K562 (cell line): ENCODE measurements around the gene SYCP2. TPM values are rescaled to one million over a fixed set of nuclear protein-coding genes. Genes with fewer than 3 reads are reported as not detected.
A peak's percentile ranks its signal among the peaks of the same experiment; 100 is the strongest.

Experiments
- CBX1 ChIP-seq: sonication (generic); IDR thresholded peaks from 2 replicates; pipeline ENCODE4 v1.6.1; 2016; ENCODE audit warnings: antibody characterized with exemption, low read depth, mild to moderate bottlenecking
- EZH2 ChIP-seq: IDR thresholded peaks from 2 replicates; pipeline ENCODE4 v1.6.1; 2012; ENCODE audit warnings: low read depth, mild to moderate bottlenecking, inconsistent platforms, low read length, borderline replicate concordance
- HNRNPLL ChIP-seq: fragments of 200-400 bp; formaldehyde crosslinking; IDR thresholded peaks from 2 replicates; pipeline ENCODE4 v1.6.1; 2017; ENCODE audit warnings: low read length, low read depth, mild to moderate bottlenecking; ENCODE audit not compliant: poor library complexity, severe bottlenecking
- L3MBTL2 ChIP-seq: fragments of 450-650 bp; IDR thresholded peaks from 2 replicates; pipeline ENCODE4 v1.6.1; 2016; ENCODE audit warnings: mild to moderate bottlenecking, moderate library complexity
- MBD2 ChIP-seq: sonication (generic); IDR thresholded peaks from 2 replicates; pipeline ENCODE4 v1.6.1; 2016; ENCODE audit warnings: low read depth, borderline replicate concordance
- RHOXF2B ChIP-seq: fragments of 250-450 bp; sonication (Bioruptor Pico); conservative IDR thresholded peaks from 2 replicates; pipeline ENCODE4 v1.5.1; 2021
- SPI1 ChIP-seq: IDR thresholded peaks from 2 replicates; pipeline ENCODE4 v1.6.1; 2011; ENCODE audit warnings: low read depth, low read length, control low read depth, borderline replicate concordance
- TRIM28 ChIP-seq: fragments of 450-650 bp; IDR thresholded peaks from 2 replicates; pipeline ENCODE4 v1.6.1; 2017
- ZBTB17 ChIP-seq: fragments of 450-650 bp; formaldehyde crosslinking; IDR thresholded peaks from 2 replicates; pipeline ENCODE4 v1.4.0; 2020; ENCODE audit warnings: mild to moderate bottlenecking
- ZNF445 ChIP-seq: fragments of 250-450 bp; sonication (Bioruptor Pico); IDR thresholded peaks from 2 replicates; pipeline ENCODE4 v1.4.0; 2020; ENCODE audit warnings: low read depth, mild to moderate bottlenecking, moderate library complexity
- polyA plus RNA-seq, 8 experiments: library from polyadenylated mRNA; depleted of rRNA in 4 of 8; stranded (reverse) in 5 of 8; unstranded in 3 of 8; fragments of >200 nt; fragmentation: Nextera tagmentation in 2 of 8; fragmentation: Illumina TruSeq in 1 of 8; extraction: Ambion mirVana in 2 of 8; extraction: Trizol in 1 of 8; gene quantifications; 2 replicates each; pipeline versions ENCODE4 v1.2.1 to v1.2.3, GENCODE V29; 2011 to 2014; ENCODE audit warnings: inconsistent platforms in 1 of 8, missing spikeins in 1 of 8
- total RNA-seq, 7 experiments: library from RNA; depleted of rRNA in 6 of 7; stranded (reverse); fragments of >200 nt in 6 of 7; fragmentation: Illumina TruSeq in 2 of 7; extraction: Trizol in 2 of 7; gene quantifications; 2 replicates each; pipeline versions ENCODE4 v1.2.1 to v1.2.3, GENCODE V29; 2011 to 2021; ENCODE audit warnings: low replicate concordance in 1 of 7
- TF ChIP-seq, protein P1 (sequence below): fragments of 200-600 bp; sonication (generic); IDR thresholded peaks from one replicate; pipeline ENCODE4 v1.6.1; 2012; ENCODE audit warnings: mild to moderate bottlenecking, low read depth, low read length, inconsistent platforms
- TF ChIP-seq, protein P2 (sequence below): fragments of 250-450 bp; sonication (Bioruptor Pico); IDR thresholded peaks from 2 replicates; pipeline ENCODE4 v1.5.0; 2020; ENCODE audit warnings: mild to moderate bottlenecking, borderline replicate concordance

Gene SYCP2
- total and polyA plus RNA-seq, 9 of the 15 experiments (the other 6 are each of a cell fraction or from before 2014, with no cell fraction given) = 0.24 to 1.6 (median 0.67) TPM

DNA sequence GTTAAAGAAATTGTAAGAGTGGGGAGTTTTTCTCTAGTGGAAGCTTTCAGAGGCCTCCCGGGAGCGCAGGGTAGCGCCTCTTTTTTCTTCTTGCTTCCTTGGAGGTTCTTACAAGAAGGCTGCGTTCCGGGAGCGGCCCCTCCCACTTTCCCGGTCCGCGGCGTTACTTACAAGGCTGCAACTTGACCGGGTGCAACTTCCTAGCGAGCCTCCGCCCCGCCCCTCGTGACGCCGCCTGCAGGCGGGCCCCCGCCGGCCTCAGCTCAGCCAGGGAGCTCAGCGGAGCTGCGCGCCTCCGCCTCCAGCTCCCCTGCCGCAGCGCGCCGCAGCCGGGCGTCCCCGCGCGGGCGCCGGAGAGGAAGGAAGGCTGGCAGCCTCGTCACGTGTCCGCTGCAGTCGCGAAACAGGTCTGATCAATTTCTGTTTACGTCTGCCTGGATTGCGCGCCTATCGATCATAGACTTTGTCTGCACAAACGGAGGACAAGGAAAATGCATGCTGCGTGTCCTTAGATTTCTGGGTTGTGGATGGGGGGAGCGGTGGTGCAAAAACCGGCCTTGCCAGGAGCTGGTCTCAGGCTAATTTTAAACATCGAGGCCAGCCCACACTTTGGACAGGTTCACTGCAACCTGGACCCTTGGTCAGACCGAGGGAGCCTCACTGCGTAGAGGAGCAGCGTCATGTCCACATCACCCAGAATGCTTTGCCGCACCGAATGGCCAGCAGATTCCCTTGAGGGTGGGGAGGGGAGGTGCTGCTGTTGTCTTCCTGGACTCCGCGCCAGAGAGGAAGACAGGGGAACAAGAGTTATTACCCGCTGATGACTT is 6.9 kb upstream of the SYCP2 start, which contains the start of the genes FAM217B and PPP1R3D (continued):
- TF ChIP-seq EZH2 = no peak
- TF ChIP-seq SPI1 = peak; percentile 61; the same call in 1 of the 2 replicates
- peak; percentile 12; the same call in 1 of the 2 replicates for TF ChIP-seq MBD2
- TF ChIP-seq TRIM28 = no peak
- TF ChIP-seq, protein P1, sequence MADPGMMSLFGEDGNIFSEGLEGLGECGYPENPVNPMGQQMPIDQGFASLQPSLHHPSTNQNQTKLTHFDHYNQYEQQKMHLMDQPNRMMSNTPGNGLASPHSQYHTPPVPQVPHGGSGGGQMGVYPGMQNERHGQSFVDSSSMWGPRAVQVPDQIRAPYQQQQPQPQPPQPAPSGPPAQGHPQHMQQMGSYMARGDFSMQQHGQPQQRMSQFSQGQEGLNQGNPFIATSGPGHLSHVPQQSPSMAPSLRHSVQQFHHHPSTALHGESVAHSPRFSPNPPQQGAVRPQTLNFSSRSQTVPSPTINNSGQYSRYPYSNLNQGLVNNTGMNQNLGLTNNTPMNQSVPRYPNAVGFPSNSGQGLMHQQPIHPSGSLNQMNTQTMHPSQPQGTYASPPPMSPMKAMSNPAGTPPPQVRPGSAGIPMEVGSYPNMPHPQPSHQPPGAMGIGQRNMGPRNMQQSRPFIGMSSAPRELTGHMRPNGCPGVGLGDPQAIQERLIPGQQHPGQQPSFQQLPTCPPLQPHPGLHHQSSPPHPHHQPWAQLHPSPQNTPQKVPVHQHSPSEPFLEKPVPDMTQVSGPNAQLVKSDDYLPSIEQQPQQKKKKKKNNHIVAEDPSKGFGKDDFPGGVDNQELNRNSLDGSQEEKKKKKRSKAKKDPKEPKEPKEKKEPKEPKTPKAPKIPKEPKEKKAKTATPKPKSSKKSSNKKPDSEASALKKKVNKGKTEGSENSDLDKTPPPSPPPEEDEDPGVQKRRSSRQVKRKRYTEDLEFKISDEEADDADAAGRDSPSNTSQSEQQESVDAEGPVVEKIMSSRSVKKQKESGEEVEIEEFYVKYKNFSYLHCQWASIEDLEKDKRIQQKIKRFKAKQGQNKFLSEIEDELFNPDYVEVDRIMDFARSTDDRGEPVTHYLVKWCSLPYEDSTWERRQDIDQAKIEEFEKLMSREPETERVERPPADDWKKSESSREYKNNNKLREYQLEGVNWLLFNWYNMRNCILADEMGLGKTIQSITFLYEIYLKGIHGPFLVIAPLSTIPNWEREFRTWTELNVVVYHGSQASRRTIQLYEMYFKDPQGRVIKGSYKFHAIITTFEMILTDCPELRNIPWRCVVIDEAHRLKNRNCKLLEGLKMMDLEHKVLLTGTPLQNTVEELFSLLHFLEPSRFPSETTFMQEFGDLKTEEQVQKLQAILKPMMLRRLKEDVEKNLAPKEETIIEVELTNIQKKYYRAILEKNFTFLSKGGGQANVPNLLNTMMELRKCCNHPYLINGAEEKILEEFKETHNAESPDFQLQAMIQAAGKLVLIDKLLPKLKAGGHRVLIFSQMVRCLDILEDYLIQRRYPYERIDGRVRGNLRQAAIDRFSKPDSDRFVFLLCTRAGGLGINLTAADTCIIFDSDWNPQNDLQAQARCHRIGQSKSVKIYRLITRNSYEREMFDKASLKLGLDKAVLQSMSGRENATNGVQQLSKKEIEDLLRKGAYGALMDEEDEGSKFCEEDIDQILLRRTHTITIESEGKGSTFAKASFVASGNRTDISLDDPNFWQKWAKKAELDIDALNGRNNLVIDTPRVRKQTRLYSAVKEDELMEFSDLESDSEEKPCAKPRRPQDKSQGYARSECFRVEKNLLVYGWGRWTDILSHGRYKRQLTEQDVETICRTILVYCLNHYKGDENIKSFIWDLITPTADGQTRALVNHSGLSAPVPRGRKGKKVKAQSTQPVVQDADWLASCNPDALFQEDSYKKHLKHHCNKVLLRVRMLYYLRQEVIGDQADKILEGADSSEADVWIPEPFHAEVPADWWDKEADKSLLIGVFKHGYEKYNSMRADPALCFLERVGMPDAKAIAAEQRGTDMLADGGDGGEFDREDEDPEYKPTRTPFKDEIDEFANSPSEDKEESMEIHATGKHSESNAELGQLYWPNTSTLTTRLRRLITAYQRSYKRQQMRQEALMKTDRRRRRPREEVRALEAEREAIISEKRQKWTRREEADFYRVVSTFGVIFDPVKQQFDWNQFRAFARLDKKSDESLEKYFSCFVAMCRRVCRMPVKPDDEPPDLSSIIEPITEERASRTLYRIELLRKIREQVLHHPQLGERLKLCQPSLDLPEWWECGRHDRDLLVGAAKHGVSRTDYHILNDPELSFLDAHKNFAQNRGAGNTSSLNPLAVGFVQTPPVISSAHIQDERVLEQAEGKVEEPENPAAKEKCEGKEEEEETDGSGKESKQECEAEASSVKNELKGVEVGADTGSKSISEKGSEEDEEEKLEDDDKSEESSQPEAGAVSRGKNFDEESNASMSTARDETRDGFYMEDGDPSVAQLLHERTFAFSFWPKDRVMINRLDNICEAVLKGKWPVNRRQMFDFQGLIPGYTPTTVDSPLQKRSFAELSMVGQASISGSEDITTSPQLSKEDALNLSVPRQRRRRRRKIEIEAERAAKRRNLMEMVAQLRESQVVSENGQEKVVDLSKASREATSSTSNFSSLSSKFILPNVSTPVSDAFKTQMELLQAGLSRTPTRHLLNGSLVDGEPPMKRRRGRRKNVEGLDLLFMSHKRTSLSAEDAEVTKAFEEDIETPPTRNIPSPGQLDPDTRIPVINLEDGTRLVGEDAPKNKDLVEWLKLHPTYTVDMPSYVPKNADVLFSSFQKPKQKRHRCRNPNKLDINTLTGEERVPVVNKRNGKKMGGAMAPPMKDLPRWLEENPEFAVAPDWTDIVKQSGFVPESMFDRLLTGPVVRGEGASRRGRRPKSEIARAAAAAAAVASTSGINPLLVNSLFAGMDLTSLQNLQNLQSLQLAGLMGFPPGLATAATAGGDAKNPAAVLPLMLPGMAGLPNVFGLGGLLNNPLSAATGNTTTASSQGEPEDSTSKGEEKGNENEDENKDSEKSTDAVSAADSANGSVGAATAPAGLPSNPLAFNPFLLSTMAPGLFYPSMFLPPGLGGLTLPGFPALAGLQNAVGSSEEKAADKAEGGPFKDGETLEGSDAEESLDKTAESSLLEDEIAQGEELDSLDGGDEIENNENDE = no peak
- peak; percentile 54; the same call in 1 of the 2 replicates for TF ChIP-seq ZBTB17 (CRISPR knock-in tag)
- 0 out of 2 replicates have a peak, but pooled peaks have one; percentile 7 for TF ChIP-seq CBX1
- peak; percentile 90 for TF ChIP-seq L3MBTL2
- TF ChIP-seq HNRNPLL = peak; percentile 71
- TF ChIP-seq ZNF445 (CRISPR knock-in tag) = no peak
- TF ChIP-seq RHOXF2B (CRISPR knock-in tag) = no peak
- TF ChIP-seq, protein P2, sequence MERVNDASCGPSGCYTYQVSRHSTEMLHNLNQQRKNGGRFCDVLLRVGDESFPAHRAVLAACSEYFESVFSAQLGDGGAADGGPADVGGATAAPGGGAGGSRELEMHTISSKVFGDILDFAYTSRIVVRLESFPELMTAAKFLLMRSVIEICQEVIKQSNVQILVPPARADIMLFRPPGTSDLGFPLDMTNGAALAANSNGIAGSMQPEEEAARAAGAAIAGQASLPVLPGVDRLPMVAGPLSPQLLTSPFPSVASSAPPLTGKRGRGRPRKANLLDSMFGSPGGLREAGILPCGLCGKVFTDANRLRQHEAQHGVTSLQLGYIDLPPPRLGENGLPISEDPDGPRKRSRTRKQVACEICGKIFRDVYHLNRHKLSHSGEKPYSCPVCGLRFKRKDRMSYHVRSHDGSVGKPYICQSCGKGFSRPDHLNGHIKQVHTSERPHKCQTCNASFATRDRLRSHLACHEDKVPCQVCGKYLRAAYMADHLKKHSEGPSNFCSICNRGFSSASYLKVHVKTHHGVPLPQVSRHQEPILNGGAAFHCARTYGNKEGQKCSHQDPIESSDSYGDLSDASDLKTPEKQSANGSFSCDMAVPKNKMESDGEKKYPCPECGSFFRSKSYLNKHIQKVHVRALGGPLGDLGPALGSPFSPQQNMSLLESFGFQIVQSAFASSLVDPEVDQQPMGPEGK (CRISPR knock-in tag) = no peak
